GM12874 (cell line): ENCODE results near the gene INPP5D.

ENCODE experiments used
- TF ChIP-seq, protein P1 (sequence below): IDR thresholded peaks from 2 replicates; pipeline ENCODE4 v1.5.1; 2011; ENCODE audit warnings: low read depth, mild to moderate bottlenecking, control low read depth, low read length, moderate library complexity; ENCODE audit not compliant: insufficient read depth

Gene INPP5D

DNA sequence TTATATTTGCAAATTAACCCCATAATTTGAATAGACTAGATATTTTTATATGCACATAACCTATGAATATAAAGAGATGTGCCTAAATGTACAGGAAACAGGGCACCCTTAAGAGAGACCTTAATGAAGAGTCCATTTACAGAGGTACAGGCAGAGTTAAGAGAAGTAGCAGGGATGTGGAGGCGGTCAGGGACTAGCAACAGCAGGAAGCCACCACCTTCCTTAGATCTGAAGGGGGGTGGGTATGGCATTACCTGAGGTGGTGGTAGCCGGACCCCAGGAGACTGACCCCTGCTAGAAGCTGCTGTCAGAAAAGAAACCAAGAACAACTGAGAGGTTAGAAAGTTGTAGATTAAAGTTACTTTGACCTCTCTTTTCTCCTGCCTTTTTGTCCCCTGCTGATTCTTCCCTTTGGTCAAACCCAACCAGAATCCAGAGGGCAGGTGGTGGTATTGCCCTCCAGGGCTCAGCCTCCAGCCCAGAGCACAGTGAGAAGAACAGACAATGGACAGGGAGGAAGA is 166.4 kb downstream of the INPP5D start:
- TF ChIP-seq, protein P1, sequence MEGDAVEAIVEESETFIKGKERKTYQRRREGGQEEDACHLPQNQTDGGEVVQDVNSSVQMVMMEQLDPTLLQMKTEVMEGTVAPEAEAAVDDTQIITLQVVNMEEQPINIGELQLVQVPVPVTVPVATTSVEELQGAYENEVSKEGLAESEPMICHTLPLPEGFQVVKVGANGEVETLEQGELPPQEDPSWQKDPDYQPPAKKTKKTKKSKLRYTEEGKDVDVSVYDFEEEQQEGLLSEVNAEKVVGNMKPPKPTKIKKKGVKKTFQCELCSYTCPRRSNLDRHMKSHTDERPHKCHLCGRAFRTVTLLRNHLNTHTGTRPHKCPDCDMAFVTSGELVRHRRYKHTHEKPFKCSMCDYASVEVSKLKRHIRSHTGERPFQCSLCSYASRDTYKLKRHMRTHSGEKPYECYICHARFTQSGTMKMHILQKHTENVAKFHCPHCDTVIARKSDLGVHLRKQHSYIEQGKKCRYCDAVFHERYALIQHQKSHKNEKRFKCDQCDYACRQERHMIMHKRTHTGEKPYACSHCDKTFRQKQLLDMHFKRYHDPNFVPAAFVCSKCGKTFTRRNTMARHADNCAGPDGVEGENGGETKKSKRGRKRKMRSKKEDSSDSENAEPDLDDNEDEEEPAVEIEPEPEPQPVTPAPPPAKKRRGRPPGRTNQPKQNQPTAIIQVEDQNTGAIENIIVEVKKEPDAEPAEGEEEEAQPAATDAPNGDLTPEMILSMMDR: no peak

DNA sequence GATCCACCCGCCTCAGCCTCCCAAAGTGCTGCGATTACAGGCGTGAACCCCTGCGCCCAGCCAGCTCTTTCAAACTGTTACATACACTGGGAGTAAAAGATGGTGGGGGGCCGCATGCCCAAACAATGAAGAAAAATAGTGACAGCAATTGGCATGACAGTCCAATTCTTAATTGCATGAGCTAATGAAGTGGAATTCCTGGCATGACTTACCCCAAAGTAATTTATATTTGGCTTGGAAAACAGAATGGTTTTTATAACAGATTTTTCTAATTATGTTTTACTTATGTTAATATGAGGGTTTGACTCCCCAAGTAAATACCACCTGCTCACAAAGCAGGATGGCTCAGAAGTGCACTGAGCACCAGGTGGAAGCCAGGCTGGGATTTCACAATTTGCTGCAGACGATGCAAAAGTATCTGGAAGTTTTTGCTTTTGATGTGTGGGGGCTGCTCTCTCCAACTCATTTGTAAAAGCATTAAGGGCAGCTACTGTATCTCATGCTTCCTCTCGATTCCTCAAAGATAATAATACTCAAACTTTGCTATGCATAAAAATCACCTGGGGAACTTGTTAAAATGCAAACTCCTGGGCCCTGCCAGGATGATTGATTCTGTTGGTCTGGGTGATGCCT is 167.3 kb downstream of the INPP5D start:
- TF ChIP-seq, protein P1: no peak

DNA sequence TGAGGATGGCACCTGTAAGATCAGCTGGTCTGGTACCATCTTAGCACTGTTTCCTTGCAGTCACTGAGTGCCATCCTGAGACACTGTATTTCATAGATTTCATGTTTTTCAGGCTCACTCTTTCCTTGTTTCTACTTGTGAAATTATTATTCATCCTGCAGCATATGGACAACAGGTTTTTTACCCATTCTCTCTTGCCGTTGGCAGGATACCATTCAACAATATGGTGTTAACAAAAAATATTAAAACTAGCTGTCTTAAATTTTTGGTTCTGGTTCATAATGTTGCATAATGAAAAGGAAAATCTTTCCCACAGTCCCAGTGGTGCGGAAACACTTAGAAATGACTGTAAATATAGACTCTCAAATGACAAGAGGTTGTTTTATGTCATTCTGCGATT is 168.2 kb downstream of the INPP5D start:
- TF ChIP-seq, protein P1: no peak

DNA sequence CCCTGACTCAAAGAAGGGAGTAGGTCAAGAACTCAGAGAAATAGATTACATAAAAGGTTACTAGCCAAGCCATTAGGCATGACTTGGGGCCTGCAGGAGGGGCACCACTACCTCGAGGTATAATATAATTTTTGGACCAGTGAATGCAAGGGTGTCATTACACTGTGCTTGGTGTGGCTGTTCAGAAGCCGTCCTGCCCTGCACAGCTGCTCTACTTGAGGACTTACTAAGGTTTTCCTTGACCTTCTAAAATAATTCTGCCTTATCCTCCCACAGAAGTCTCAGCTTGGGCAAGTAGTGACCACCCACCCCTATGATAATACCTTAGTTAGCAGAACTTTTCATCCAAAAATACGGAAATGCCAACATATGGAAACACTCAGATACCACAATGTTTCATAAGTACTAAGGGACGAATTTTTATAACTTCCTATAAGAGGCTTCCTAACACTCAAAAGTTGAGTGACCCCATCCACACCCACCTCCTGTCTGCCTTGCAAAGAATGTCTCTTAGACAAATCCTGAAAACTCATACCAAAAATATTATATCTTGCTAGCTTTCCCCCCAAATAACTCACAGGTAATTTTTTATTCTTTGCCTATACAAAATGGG is 173.6 kb downstream of the INPP5D start:
- TF ChIP-seq, protein P1: no peak

DNA sequence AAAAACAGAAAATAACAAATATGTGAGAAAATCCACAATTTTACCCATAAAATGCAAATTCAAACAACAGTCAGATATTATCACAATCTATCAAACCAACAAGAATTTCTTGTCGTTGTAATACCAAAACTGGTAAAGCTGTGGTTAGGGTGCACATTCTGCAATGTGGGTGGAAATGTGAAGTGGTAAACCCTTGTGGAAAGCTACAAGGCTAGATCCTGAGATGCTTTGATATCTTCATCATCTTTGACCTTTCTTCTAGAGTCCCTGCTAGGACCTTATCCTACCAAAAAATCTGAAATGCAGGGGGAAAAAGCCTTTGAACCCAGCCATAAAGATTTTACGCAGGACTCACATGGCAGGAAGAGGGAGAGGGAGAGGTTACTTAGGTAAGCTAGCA is 174.1 kb downstream of the INPP5D start:
- TF ChIP-seq, protein P1: no peak

DNA sequence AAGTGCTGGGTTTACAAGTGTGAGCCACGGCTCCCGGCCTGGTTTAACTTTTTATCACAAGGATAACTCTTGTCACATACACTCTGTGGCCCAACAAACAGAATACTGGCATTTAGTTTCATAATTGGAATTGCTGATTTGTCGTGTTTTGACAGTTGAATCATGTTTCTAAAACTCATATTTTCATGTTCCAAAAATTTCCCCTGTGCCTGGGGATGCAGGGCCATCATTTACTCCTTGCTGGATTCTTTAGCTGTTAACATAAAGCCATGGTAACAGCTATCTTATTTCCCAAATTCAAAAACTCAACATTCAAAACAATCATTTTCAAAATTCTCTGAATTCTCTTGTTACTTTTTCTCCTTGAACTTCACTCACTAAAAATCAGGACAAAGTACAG is 174.9 kb downstream of the INPP5D start:
- TF ChIP-seq, protein P1: no peak

DNA sequence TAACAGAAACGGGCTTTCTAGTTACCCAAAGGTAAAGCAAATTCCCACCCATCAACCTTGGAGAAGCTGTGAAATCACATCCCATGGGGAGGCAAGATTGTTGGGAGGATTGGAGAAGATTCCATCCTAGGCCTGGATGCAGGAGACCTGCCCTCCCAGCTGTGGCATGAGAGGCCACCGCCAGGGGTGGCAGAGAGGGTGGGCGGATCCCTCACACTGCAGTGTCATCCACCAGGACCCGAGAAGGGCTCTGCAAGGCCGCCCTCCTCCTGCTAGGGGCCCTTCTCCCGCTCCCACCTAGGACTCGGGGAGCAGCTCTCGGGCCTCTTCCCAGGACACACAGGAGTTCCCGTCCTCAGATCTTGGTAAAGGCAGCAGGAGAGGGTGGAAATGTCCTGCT is 175.8 kb downstream of the INPP5D start:
- TF ChIP-seq, protein P1: no peak
